B cell (primary cell): ENCODE data around the gene TFAP2A.

ENCODE experiments used
- EZH2 ChIP-seq: IDR thresholded peaks from 2 replicates; pipeline ENCODE4 v1.6.1; 2012; ENCODE audit warnings: borderline replicate concordance, low read depth, mild to moderate bottlenecking, moderate library complexity, low read length; ENCODE audit not compliant: insufficient read depth, poor library complexity, severe bottlenecking
- TF ChIP-seq, protein P1 (sequence below): fragments of 200-600 bp; IDR thresholded peaks from one replicate; pipeline ENCODE4 v1.8.0; 2022; ENCODE audit warnings: antibody characterized with exemption, mild to moderate bottlenecking

- TF ChIP-seq, protein P1, sequence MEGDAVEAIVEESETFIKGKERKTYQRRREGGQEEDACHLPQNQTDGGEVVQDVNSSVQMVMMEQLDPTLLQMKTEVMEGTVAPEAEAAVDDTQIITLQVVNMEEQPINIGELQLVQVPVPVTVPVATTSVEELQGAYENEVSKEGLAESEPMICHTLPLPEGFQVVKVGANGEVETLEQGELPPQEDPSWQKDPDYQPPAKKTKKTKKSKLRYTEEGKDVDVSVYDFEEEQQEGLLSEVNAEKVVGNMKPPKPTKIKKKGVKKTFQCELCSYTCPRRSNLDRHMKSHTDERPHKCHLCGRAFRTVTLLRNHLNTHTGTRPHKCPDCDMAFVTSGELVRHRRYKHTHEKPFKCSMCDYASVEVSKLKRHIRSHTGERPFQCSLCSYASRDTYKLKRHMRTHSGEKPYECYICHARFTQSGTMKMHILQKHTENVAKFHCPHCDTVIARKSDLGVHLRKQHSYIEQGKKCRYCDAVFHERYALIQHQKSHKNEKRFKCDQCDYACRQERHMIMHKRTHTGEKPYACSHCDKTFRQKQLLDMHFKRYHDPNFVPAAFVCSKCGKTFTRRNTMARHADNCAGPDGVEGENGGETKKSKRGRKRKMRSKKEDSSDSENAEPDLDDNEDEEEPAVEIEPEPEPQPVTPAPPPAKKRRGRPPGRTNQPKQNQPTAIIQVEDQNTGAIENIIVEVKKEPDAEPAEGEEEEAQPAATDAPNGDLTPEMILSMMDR = no peak
- no peak for TF ChIP-seq EZH2
Observed at GRCh38 chr6:10398446-10399218, 16.2 kb downstream of the TFAP2A start.
